NCI-H226 (cell line): ENCODE data around the gene WWP2.
"Not testable (repeated sequence)": the region's sequence is repeated elsewhere in the genome, so short reads cannot be mapped to it uniquely, and the experiment has no call there.

Experiments
- DNase-seq: peaks from one replicate; pipeline ENCODE4 v3.0.0-alpha.2; 2015

WWP2 gene

GRCh38 chr16:69831212-69832123 is 69.3 kb downstream of the WWP2 start:
- no peak for DNase-seq

GRCh38 chr16:69833357-69834282 is 71.5 kb downstream of the WWP2 start:
- no peak for DNase-seq

- no peak for DNase-seq
Measured at GRCh38 chr16:69834807-69835466, 72.8 kb downstream of the WWP2 start.

- DNase-seq, result no peak
Measured at GRCh38 chr16:69836257-69836656, 74.1 kb downstream of the WWP2 start.

- DNase-seq, result no peak
Measured at GRCh38 chr16:69837380-69837779, 75.2 kb downstream of the WWP2 start.

GRCh38 chr16:69838489-69838888 is 76.4 kb downstream of the WWP2 start:
- no peak for DNase-seq

GRCh38 chr16:69839240-69839688 is 77.1 kb downstream of the WWP2 start:
- no peak for DNase-seq

GRCh38 chr16:69839798-69840409 is 77.8 kb downstream of the WWP2 start:
- DNase-seq, result no peak

GRCh38 chr16:69840975-69841374 is 78.8 kb downstream of the WWP2 start:
- DNase-seq, result no peak

- DNase-seq, result no peak
Measured at GRCh38 chr16:69844441-69844840, 82.3 kb downstream of the WWP2 start.

- no peak for DNase-seq
Measured at GRCh38 chr16:69845181-69845580, 83.0 kb downstream of the WWP2 start.

GRCh38 chr16:69847643-69848042 is 85.5 kb downstream of the WWP2 start:
- no peak for DNase-seq

GRCh38 chr16:69848637-69849545 is 86.8 kb downstream of the WWP2 start:
- peak; percentile 42 for DNase-seq

GRCh38 chr16:69851491-69852240 is 89.5 kb downstream of the WWP2 start:
- no peak for DNase-seq

GRCh38 chr16:69852815-69853214 is 90.7 kb downstream of the WWP2 start:
- DNase-seq, result no peak

- DNase-seq, result no peak
Measured at GRCh38 chr16:69853481-69853880, 91.3 kb downstream of the WWP2 start.

GRCh38 chr16:69854776-69855175 is 92.6 kb downstream of the WWP2 start:
- not testable (repeated sequence) for DNase-seq

GRCh38 chr16:69855592-69855991 is 93.5 kb downstream of the WWP2 start:
- no peak for DNase-seq

- no peak for DNase-seq
Measured at GRCh38 chr16:69858191-69859104, 96.3 kb downstream of the WWP2 start.
